MM.1S (cell line): ENCODE data around the gene VGLL4.
"Not testable (repeated sequence)": the region's sequence is repeated elsewhere in the genome, so short reads cannot be mapped to it uniquely, and the experiment has no call there.

Experiments used
- DNase-seq: peaks from one replicate; pipeline ENCODE4 v3.0.0-alpha.2; 2015
- H2AFZ ChIP-seq: fragments of 300-600 bp; sonication (generic); 2 replicates; pipeline ENCODE4 v1.6.0; 2016; ENCODE audit warnings: antibody characterized with exemption, low read length
- H3F3A ChIP-seq: fragments of 300-600 bp; sonication (generic); 2 replicates; pipeline ENCODE4 v1.6.1; 2016; ENCODE audit warnings: mild to moderate bottlenecking, antibody characterized with exemption, low read length, moderate library complexity, mixed read lengths; ENCODE audit not compliant: insufficient read depth
- H3K27ac ChIP-seq: fragments of 300-600 bp; sonication (generic); 2 replicates; pipeline ENCODE4 v1.5.1; 2016; ENCODE audit warnings: mild to moderate bottlenecking, low read length
- H3K27me3 ChIP-seq: fragments of 300-600 bp; sonication (generic); replicated peaks from 2 replicates; pipeline ENCODE4 v1.6.0; 2016; ENCODE audit warnings: low read length; ENCODE audit not compliant: insufficient read depth
- H3K36me3 ChIP-seq: fragments of 300-600 bp; sonication (generic); replicated peaks from 2 replicates; pipeline ENCODE4 v1.6.1; 2016; ENCODE audit warnings: mild to moderate bottlenecking, low read length, mixed read lengths; ENCODE audit not compliant: insufficient read depth
- H3K4me1 ChIP-seq: fragments of 300-600 bp; sonication (generic); 2 replicates; pipeline ENCODE4 v1.6.1; 2016; ENCODE audit warnings: low read length, mixed read lengths
- H3K4me2 ChIP-seq: fragments of 300-600 bp; sonication (generic); 2 replicates; pipeline ENCODE4 v1.6.0; 2016; ENCODE audit warnings: low read depth, low read length
- H3K4me3 ChIP-seq: fragments of 300-600 bp; sonication (generic); 2 replicates; pipeline ENCODE4 v1.5.1; 2016; ENCODE audit warnings: low read length, mixed read lengths
- H3K79me2 ChIP-seq: fragments of 300-600 bp; sonication (generic); 2 replicates; pipeline ENCODE4 v1.6.1; 2016; ENCODE audit warnings: mixed run types, low read length, mixed read lengths
- H3K9ac ChIP-seq: fragments of 300-600 bp; sonication (generic); 2 replicates; pipeline ENCODE4 v1.6.1; 2016; ENCODE audit warnings: low read length, mixed read lengths
- H3K9me2 ChIP-seq: fragments of 300-600 bp; sonication (generic); replicated peaks from 2 replicates; pipeline ENCODE4 v1.6.1; 2016; ENCODE audit warnings: mild to moderate bottlenecking, low read length, mixed read lengths; ENCODE audit not compliant: insufficient read depth
- H3K9me3 ChIP-seq: fragments of 300-600 bp; sonication (generic); replicated peaks from 2 replicates; pipeline ENCODE4 v1.6.1; 2016; ENCODE audit warnings: mild to moderate bottlenecking, low read length, mixed read lengths; ENCODE audit not compliant: insufficient read depth
- H4K20me1 ChIP-seq: fragments of 300-600 bp; sonication (generic); 2 replicates; pipeline ENCODE4 v1.6.1; 2016; ENCODE audit warnings: mild to moderate bottlenecking, low read length, moderate library complexity, mixed read lengths; ENCODE audit not compliant: insufficient read depth
- CTCF ChIP-seq: fragments of 300-600 bp; sonication (generic); IDR thresholded peaks from 2 replicates; pipeline ENCODE4 v1.5.1; 2016; ENCODE audit warnings: antibody characterized with exemption, low read length, mixed read lengths
- EZH2 ChIP-seq: fragments of 300-600 bp; sonication (generic); optimal IDR thresholded peaks from 2 replicates; pipeline ENCODE3; 2017; ENCODE audit warnings: low read depth, mild to moderate bottlenecking, antibody characterized with exemption, low read length, mixed read lengths
- EZH2phosphoT487 ChIP-seq: fragments of 300-600 bp; sonication (generic); IDR thresholded peaks from 2 replicates; pipeline ENCODE4 v1.6.1; 2018; ENCODE audit warnings: antibody characterized with exemption, low read length

Gene VGLL4

DNA sequence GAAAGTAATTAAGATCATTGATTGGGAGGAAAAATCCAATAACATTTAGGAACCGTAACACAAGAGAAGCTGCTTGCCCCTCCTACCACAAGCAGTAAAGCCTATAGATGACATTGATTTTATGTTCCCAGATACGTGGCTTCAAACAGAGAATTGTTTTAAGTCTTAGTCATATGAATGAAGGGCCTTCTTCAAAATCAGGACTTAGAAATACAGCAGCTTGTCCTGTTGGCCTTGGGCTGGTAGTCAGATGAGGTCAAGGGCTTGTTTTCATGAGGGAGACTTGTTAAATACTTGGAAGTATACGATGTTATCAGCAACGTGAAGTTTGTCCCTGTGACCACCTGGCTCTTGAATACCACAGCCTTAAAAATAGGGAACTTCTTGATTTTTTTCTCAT, 114.4 kb downstream of the VGLL4 start:
- Histone ChIP-seq H4K20me1 (no peaks in the 10 kb centered on the region), H2AFZ (no peak overlapping the region), H3K4me1 (no peaks in the 10 kb centered on the region), H3K9me3 (no peaks in the 10 kb centered on the region), H3K36me3 (no peaks in the 10 kb centered on the region), H3F3A (no peaks in the 10 kb centered on the region), H3K9me2 (no peaks in the 10 kb centered on the region), H3K79me2 (no peaks in the 10 kb centered on the region), H3K4me3 (no peak overlapping the region), H3K9ac (no peak overlapping the region), H3K27me3 (no peaks in the 10 kb centered on the region), H3K4me2 (no peak overlapping the region), H3K27ac (no peak overlapping the region)
- TF ChIP-seq EZH2phosphoT487 (no peak), EZH2 (no peak), CTCF (no peak)
- no peak for DNase-seq

DNA sequence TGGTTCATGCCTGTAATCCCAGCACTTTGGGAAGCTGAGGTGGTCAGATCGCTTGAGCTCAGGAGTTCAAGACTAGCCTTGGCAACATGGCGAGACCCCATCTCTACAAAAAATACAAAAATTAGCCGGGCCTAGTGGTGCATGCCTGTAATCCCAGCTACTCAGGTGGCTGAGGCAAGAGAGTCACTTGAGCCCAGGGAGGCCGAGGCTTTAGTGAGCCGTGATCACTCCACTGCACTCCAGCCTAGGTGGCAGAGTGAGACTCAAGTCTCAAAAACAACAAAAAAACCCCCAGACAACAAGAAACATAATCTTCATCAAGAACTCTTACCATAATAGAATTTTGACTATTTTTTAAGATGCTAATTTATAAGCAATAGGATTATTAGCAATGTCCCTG, 117.6 kb downstream of the VGLL4 start:
- H3F3A ChIP-seq, H3K4me2 ChIP-seq, H3K79me2 ChIP-seq, H2AFZ ChIP-seq, H4K20me1 ChIP-seq, H3K9me3 ChIP-seq, H3K27ac ChIP-seq, H3K36me3 ChIP-seq, H3K4me3 ChIP-seq, H3K9me2 ChIP-seq, H3K9ac ChIP-seq, H3K27me3 ChIP-seq, H3K4me1 ChIP-seq, DNase-seq: not testable (repeated sequence)

GRCh38 chr3:11523572-11524101, 120.1 kb downstream of the VGLL4 start:
- Histone ChIP-seq H3K27ac (no peak overlapping the region), H3K9me3 (no peaks in the 10 kb centered on the region), H3K79me2 (no peaks in the 10 kb centered on the region), H3K4me1 (no peaks in the 10 kb centered on the region), H3K9ac (no peak overlapping the region), H3K4me3 (no peak overlapping the region), H3K36me3 (no peaks in the 10 kb centered on the region), H3F3A (no peaks in the 10 kb centered on the region), H3K27me3 (no peaks in the 10 kb centered on the region), H3K4me2 (no peak overlapping the region), H4K20me1 (no peaks in the 10 kb centered on the region), H2AFZ (no peak overlapping the region), H3K9me2 (no peaks in the 10 kb centered on the region)
- no peak for TF ChIP-seq EZH2
- TF ChIP-seq CTCF = no peak
- no peak for TF ChIP-seq EZH2phosphoT487
- DNase-seq = no peak

DNA sequence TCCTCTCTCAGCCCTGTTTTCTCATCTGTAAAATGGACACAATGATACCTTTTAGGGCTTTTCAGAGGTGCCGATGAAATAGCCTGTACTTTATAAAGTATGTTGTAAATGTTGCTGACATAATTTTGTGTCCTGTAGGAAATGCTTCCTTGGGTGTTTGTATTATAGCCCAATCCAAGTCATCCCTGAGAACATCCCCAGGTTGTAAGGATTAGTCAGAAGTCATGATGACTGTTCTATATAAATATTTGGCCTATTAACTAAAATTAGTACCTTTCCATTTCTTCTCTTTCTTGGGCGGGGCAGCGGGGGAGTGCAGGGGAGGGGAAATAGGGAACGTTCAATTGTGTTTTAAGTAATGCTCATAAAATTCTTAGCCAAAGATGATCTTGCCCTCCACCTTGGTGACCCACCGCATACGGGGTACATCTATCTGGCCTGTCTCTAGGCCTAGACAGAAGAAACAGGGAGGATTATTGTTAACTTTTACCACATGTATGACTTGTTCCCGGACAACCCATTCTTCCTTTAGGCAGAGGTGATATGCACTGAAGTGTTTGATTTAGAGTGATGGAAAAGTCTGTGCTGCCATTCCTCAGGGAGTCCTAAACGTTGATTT, 120.7 kb downstream of the VGLL4 start:
- Histone ChIP-seq H3K27me3 (no peaks in the 10 kb centered on the region), H3K4me1 (no peaks in the 10 kb centered on the region), H3K4me3 (no peak overlapping the region), H4K20me1 (no peaks in the 10 kb centered on the region), H3K9me3 (no peaks in the 10 kb centered on the region), H3K79me2 (no peaks in the 10 kb centered on the region), H3K9me2 (no peaks in the 10 kb centered on the region), H2AFZ (no peak overlapping the region), H3K9ac (no peak overlapping the region), H3K27ac (no peak overlapping the region), H3K4me2 (no peak overlapping the region), H3F3A (no peaks in the 10 kb centered on the region), H3K36me3 (no peaks in the 10 kb centered on the region)
- TF ChIP-seq EZH2 = no peak
- no peak for TF ChIP-seq CTCF
- no peak for TF ChIP-seq EZH2phosphoT487
- no peak for DNase-seq
